Activated CD4-positive, alpha-beta memory T cell treated with anti-CD3 and anti-CD28 coated beads for 36 hours (primary cell): ENCODE measurements around the gene SCNN1G. TPM values are rescaled to one million over a fixed set of nuclear protein-coding genes. Genes with fewer than 3 reads are reported as not detected.

Source experiments
- CTCF ChIA-PET: fragments of 350-600 bp; sonication (Branson Sonifier 250); formaldehyde crosslinking; loops from one replicate; lab custom pipeline; 2021; ENCODE audit warnings: antibody characterized with exemption, inconsistent platforms; lab: Charles Lee
- POLR2A ChIA-PET: fragments of 350-600 bp; sonication (Branson Sonifier 250); formaldehyde crosslinking; loops from one replicate; lab custom pipeline; 2021; ENCODE audit warnings: antibody characterized with exemption; lab: Charles Lee
- DNase-seq: peaks from one replicate; pipeline ENCODE4 v3.0.0-alpha.2; 2020
- H3K27ac Mint-ChIP-seq: one replicate; pipeline ENCODE4 v1.8.0; 2021; ENCODE audit warnings: mixed read lengths
- H3K27me3 Mint-ChIP-seq: one replicate; pipeline ENCODE4 v1.8.0; 2021; ENCODE audit warnings: mixed read lengths
- H3K36me3 Mint-ChIP-seq: one replicate; pipeline ENCODE4 v1.8.0; 2021; ENCODE audit warnings: mixed read lengths
- H3K4me1 Mint-ChIP-seq: one replicate; pipeline ENCODE4 v1.8.0; 2021; ENCODE audit warnings: low read depth, mixed read lengths
- H3K4me3 Mint-ChIP-seq: one replicate; pipeline ENCODE4 v1.8.0; 2021; ENCODE audit warnings: mild to moderate bottlenecking, mixed read lengths
- H3K9me3 Mint-ChIP-seq: one replicate; pipeline ENCODE4 v1.8.0; 2021; ENCODE audit warnings: mixed read lengths
- intact Hi-C: fragments of 100-400 bp; cut with micrococcal nuclease; formaldehyde crosslinking; loops from one replicate; pipeline ENCODE4 v1.15.1; 2023
- total RNA-seq, 2 experiments: library from RNA; stranded (reverse); gene quantifications; one replicate each; pipeline ENCODE4 v1.2.3, GENCODE V29; 2021

The SCNN1G gene
- total RNA-seq, 2 experiments from 2014 or later: not detected

GRCh38 chr16:23185656-23186055, 3.1 kb downstream of the SCNN1G start:
- CTCF ChIA-PET: interaction anchor here (7.7 kb wide), 1 partner anchor 249 kb away, joined by 96 read pairs; no protein-coding TSS in a partner anchor

GRCh38 chr16:23186171-23186570, 3.6 kb downstream of the SCNN1G start:
- intact Hi-C loops: no loop called here
- H3K4me3 Mint-ChIP-seq: no peak overlapping the region
- no peaks in the 10 kb centered on the region for H3K9me3 Mint-ChIP-seq
- H3K27ac Mint-ChIP-seq: no peak overlapping the region
- CTCF ChIA-PET: interaction anchor here (7.7 kb wide), 1 partner anchor 248 kb away, joined by 96 read pairs; no protein-coding TSS in a partner anchor
- H3K27me3 Mint-ChIP-seq: peaks cover 38% of the 10 kb centered on the region
- POLR2A ChIA-PET: no interaction called here
- DNase-seq: no peak
- no peaks in the 10 kb centered on the region for H3K36me3 Mint-ChIP-seq
- H3K4me1 Mint-ChIP-seq: peaks cover 7% of the 10 kb centered on the region

More at GRCh38 chr16:23185656-23186055, 3.1 kb downstream of the SCNN1G start:
- peaks cover 40% of the 10 kb centered on the region for H3K27me3 Mint-ChIP-seq
- no peak overlapping the region for H3K4me3 Mint-ChIP-seq
- POLR2A ChIA-PET: no interaction called here
- no peaks in the 10 kb centered on the region for H3K36me3 Mint-ChIP-seq
- no peak overlapping the region for H3K27ac Mint-ChIP-seq
- no peak for DNase-seq
- H3K9me3 Mint-ChIP-seq: no peaks in the 10 kb centered on the region
- intact Hi-C loops: no loop called here
- H3K4me1 Mint-ChIP-seq: peaks cover 7% of the 10 kb centered on the region

- CTCF ChIA-PET: interaction anchor here (0.6 to 1.1 kb wide), 3 partner anchors 19 to 249 kb away, joined by 3 to 4 read pairs (median 4); no protein-coding TSS in a partner anchor
Measured at GRCh38 chr16:23187341-23187740, 4.8 kb downstream of the SCNN1G start.

GRCh38 chr16:23188911-23189310, 6.4 kb downstream of the SCNN1G start:
- CTCF ChIA-PET: no interaction called here
- Mint-ChIP-seq H3K36me3 (no peaks in the 10 kb centered on the region), H3K4me1 (no peaks in the 10 kb centered on the region), H3K27ac (no peak overlapping the region), H3K27me3 (peaks cover 26% of the 10 kb centered on the region), H3K9me3 (no peaks in the 10 kb centered on the region), H3K4me3 (no peak overlapping the region)
- intact Hi-C loops: no loop called here
- DNase-seq: no peak
- POLR2A ChIA-PET: no interaction called here

More at GRCh38 chr16:23187341-23187740, 4.8 kb downstream of the SCNN1G start:
- intact Hi-C loops: no loop called here
- H3K36me3 Mint-ChIP-seq: no peaks in the 10 kb centered on the region
- no peak overlapping the region for H3K27ac Mint-ChIP-seq
- no peaks in the 10 kb centered on the region for H3K4me1 Mint-ChIP-seq
- POLR2A ChIA-PET: no interaction called here
- no peak overlapping the region for H3K4me3 Mint-ChIP-seq
- no peaks in the 10 kb centered on the region for H3K9me3 Mint-ChIP-seq
- peaks cover 30% of the 10 kb centered on the region for H3K27me3 Mint-ChIP-seq
- no peak for DNase-seq

- intact Hi-C loops: no loop called here
- no peak overlapping the region for H3K27ac Mint-ChIP-seq
- no peaks in the 10 kb centered on the region for H3K4me1 Mint-ChIP-seq
- no peaks in the 10 kb centered on the region for H3K36me3 Mint-ChIP-seq
- H3K4me3 Mint-ChIP-seq: no peak overlapping the region
- ChIA-PET CTCF (no interaction called here), POLR2A (no interaction called here)
- H3K9me3 Mint-ChIP-seq: no peaks in the 10 kb centered on the region
- DNase-seq: no peak
- H3K27me3 Mint-ChIP-seq: peaks cover 21% of the 10 kb centered on the region
Measured at GRCh38 chr16:23194497-23195221, 12.1 kb downstream of the SCNN1G start.

GRCh38 chr16:23195366-23195978, 12.9 kb downstream of the SCNN1G start:
- H3K9me3 Mint-ChIP-seq: no peaks in the 10 kb centered on the region
- no peaks in the 10 kb centered on the region for H3K4me1 Mint-ChIP-seq
- CTCF ChIA-PET: no interaction called here
- H3K27ac Mint-ChIP-seq: no peak overlapping the region
- no peaks in the 10 kb centered on the region for H3K36me3 Mint-ChIP-seq
- no peak overlapping the region for H3K4me3 Mint-ChIP-seq
- peaks cover 24% of the 10 kb centered on the region for H3K27me3 Mint-ChIP-seq
- POLR2A ChIA-PET: no interaction called here
- DNase-seq: no peak
- intact Hi-C loops: no loop called here

GRCh38 chr16:23196539-23196938, 14.0 kb downstream of the SCNN1G start:
- intact Hi-C loops: no loop called here
- ChIA-PET CTCF (no interaction called here), POLR2A (no interaction called here)
- no peak overlapping the region for H3K27ac Mint-ChIP-seq
- no peaks in the 10 kb centered on the region for H3K4me1 Mint-ChIP-seq
- H3K36me3 Mint-ChIP-seq: no peaks in the 10 kb centered on the region
- no peak overlapping the region for H3K4me3 Mint-ChIP-seq
- no peak for DNase-seq
- H3K9me3 Mint-ChIP-seq: no peaks in the 10 kb centered on the region
- peaks cover 27% of the 10 kb centered on the region for H3K27me3 Mint-ChIP-seq

GRCh38 chr16:23202166-23202565, 19.6 kb downstream of the SCNN1G start:
- Mint-ChIP-seq H3K27me3 (peaks cover 19% of the 10 kb centered on the region), H3K4me1 (no peaks in the 10 kb centered on the region), H3K36me3 (no peaks in the 10 kb centered on the region), H3K27ac (no peak overlapping the region), H3K4me3 (no peak overlapping the region), H3K9me3 (no peaks in the 10 kb centered on the region)
- intact Hi-C loops: no loop called here
- POLR2A ChIA-PET: no interaction called here
- CTCF ChIA-PET: no interaction called here
- no peak for DNase-seq

- no peaks in the 10 kb centered on the region for H3K4me1 Mint-ChIP-seq
- peaks cover 21% of the 10 kb centered on the region for H3K27me3 Mint-ChIP-seq
- H3K9me3 Mint-ChIP-seq: no peaks in the 10 kb centered on the region
- intact Hi-C loops: no loop called here
- CTCF ChIA-PET: no interaction called here
- POLR2A ChIA-PET: no interaction called here
- H3K27ac Mint-ChIP-seq: no peak overlapping the region
- DNase-seq: no peak
- no peak overlapping the region for H3K4me3 Mint-ChIP-seq
- H3K36me3 Mint-ChIP-seq: no peaks in the 10 kb centered on the region
Measured at GRCh38 chr16:23206986-23207385, 24.4 kb downstream of the SCNN1G start.

- DNase-seq: no peak
- no peaks in the 10 kb centered on the region for H3K36me3 Mint-ChIP-seq
- intact Hi-C loops: no loop called here
- ChIA-PET POLR2A (no interaction called here), CTCF (no interaction called here)
- H3K4me1 Mint-ChIP-seq: no peaks in the 10 kb centered on the region
- no peaks in the 10 kb centered on the region for H3K9me3 Mint-ChIP-seq
- no peak overlapping the region for H3K27ac Mint-ChIP-seq
- H3K27me3 Mint-ChIP-seq: peaks cover 19% of the 10 kb centered on the region
- H3K4me3 Mint-ChIP-seq: no peak overlapping the region
Measured at GRCh38 chr16:23207485-23207884, 24.9 kb downstream of the SCNN1G start.

- CTCF ChIA-PET: no interaction called here
- Mint-ChIP-seq H3K27ac (no peak overlapping the region), H3K36me3 (no peaks in the 10 kb centered on the region)
Measured at GRCh38 chr16:23209606-23210005, 27.1 kb downstream of the SCNN1G start.

GRCh38 chr16:23213831-23214230, 31.3 kb downstream of the SCNN1G start:
- H3K36me3 Mint-ChIP-seq: no peaks in the 10 kb centered on the region
- no peak overlapping the region for H3K4me3 Mint-ChIP-seq
- no peak overlapping the region for H3K27ac Mint-ChIP-seq
- H3K9me3 Mint-ChIP-seq: no peaks in the 10 kb centered on the region
- ChIA-PET CTCF (no interaction called here), POLR2A (no interaction called here)
- H3K4me1 Mint-ChIP-seq: no peaks in the 10 kb centered on the region
- intact Hi-C loops: no loop called here
- no peak for DNase-seq
- H3K27me3 Mint-ChIP-seq: peaks cover 25% of the 10 kb centered on the region

More at GRCh38 chr16:23209606-23210005, 27.1 kb downstream of the SCNN1G start:
- Mint-ChIP-seq H3K9me3 (no peaks in the 10 kb centered on the region), H3K4me3 (no peak overlapping the region), H3K4me1 (no peaks in the 10 kb centered on the region), H3K27me3 (peaks cover 18% of the 10 kb centered on the region)
- POLR2A ChIA-PET: no interaction called here
- intact Hi-C loops: no loop called here
- no peak for DNase-seq
